Activated CD4-positive, alpha-beta T cell treated with anti-CD3 and anti-CD28 coated beads, Interleukin-2, Interleukin-6, amounts not matched to agents 100 ng/mL and 50 ng/mL, durations not matched to agents 16 hours and 8 hours (primary cell): Measurements from ENCODE around the gene CORO2B.

ENCODE experiments used
- DNase-seq: peaks from one replicate; pipeline ENCODE4 v3.0.0-alpha.2; 2020

Gene CORO2B

GRCh38 chr15:68706256-68706655 lies 127.5 kb downstream of the CORO2B start:
- no peak for DNase-seq

GRCh38 chr15:68706931-68707330 lies 128.1 kb downstream of the CORO2B start:
- DNase-seq: no peak

DNA sequence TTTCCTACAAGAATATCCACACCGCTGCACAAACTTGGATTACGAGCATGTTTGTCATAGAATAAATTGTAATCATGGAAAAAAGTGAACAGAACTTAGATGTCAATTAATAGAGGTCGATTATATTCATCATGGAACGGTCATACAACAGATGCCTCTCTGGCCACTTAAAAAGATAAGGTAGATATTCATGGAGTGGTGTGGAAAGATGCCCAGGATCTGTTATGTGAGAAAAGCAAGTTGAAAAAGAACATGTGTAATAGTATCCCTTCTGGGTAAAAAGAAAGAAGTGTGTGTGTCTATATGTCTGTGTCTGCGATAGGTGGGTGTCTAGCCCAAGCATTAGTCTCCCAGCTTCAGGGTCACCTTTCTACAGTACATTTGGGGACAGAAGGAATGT lies 128.6 kb downstream of the CORO2B start:
- DNase-seq: no peak

- no peak for DNase-seq
Measured at GRCh38 chr15:68709876-68710275, 131.1 kb downstream of the CORO2B start.

GRCh38 chr15:68710536-68710935 lies 131.7 kb downstream of the CORO2B start:
- no peak for DNase-seq

GRCh38 chr15:68711406-68711805 lies 132.6 kb downstream of the CORO2B start:
- DNase-seq: no peak

GRCh38 chr15:68712886-68713285 lies 134.1 kb downstream of the CORO2B start:
- no peak for DNase-seq

DNA sequence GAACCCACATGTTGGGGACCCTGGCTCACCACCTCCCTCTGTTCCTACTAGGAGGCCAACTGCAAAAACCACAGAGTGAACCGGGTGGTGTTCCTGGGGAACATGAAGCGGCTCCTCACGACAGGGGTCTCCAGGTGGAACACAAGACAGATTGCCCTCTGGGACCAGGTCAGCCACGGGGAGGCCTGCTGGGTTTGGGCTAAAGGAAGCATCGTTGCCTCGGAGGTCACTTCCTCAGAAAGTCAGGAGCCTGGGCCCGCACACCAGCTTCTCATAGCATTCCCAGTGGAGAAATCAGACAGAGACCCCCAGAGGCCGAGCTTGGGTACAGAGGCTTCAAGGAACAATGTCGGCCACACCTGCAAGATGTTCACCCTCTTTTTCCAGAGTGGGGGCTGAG lies 135.1 kb downstream of the CORO2B start:
- DNase-seq: no peak

- no peak for DNase-seq
Measured at GRCh38 chr15:68715111-68715510, 136.3 kb downstream of the CORO2B start.

DNA sequence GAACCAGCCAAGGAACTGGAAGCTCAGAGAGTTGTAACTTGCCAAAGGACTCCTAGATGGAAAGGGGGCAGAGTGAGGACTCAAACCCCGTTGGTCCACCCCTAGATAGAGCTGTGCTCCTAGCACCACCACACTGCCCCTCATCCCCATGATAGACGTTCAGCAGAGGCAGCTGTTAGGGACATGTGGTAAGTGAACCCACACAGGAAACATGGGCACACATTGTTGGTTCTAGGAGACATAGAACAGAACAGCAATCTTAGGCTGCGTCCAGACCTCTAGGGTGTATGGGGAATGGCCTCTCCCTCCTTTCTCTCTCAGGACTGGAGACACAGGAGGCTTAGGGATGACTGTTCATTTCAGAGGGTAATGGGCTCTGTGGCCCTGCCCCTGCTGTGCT lies 139.2 kb downstream of the CORO2B start:
- no peak for DNase-seq

DNA sequence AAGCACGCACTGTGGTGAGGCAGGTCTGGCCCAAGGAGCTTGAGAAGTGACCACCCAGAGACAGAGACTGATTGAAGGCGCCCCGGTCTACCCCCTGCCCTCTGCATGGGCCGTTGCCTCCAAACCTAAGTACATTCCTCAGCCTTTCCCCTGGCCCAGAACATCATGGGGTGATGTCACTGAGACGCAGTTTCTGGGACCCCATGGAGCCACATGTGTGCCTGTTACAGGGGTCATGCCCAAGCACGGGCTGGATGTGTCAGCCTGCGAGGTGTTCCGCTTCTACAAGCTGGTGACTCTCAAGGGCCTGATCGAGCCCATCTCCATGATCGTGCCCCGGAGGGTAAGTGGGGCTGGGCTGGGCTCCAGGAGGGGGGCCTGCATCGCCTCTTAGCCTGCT lies 139.7 kb downstream of the CORO2B start:
- no peak for DNase-seq

DNA sequence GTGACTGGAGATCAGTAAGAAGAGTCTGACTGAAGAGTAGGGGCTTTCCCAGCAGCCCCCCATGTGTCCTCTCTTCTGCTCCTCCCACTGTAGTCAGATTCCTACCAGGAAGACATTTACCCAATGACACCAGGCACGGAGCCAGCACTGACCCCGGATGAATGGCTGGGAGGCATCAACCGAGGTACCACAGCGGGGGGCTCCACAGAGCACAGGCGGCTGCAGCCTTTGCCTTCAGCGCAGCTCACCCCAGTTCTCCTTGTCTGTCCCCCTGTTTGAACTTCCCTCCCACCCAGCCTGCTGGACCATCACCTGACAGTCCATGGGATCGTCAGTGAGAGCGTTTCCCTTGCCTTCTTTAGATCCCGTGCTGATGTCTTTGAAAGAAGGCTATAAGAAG lies 140.3 kb downstream of the CORO2B start:
- DNase-seq: no peak

GRCh38 chr15:68719672-68720071 lies 140.9 kb downstream of the CORO2B start:
- no peak for DNase-seq

DNA sequence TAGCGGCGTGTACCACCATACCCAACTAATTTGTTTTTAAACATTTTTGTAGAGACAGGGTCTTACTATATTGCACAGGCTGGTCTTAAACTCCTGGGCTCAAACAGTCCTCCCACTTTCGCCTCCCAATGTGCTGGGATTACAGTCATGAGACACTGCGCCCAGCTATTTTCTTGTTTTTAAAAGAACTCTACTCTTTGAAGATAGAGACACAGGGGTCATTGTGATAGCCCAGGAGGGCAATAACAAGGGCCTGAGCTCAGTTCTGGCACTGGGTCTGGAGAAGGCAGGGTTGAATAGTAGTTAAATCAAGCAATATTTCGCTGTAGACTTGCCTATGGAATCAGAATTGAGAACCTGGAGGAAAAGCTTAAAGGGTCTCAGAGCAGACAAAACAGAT lies 143.1 kb downstream of the CORO2B start:
- no peak for DNase-seq

DNA sequence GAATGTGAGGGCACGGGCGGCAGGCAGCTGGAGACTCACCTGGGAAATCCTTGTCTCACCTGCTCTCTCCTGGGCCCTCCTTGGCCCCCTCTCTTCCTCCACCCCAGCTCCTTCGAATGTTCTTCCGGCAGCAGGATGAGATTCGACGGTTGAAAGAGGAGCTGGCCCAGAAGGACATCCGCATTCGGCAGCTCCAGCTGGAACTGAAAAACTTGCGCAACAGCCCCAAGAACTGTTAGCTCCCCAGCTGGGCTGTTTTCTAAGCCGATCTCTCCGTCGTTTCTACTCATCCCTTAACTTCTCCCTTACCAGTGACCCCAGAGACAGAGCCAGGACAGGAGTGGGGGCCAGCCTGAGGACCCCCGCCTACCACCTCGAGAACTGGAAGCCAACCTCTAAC lies 146.9 kb downstream of the CORO2B start:
- no peak for DNase-seq

GRCh38 chr15:68726246-68726645 lies 147.5 kb downstream of the CORO2B start:
- DNase-seq: no peak

DNA sequence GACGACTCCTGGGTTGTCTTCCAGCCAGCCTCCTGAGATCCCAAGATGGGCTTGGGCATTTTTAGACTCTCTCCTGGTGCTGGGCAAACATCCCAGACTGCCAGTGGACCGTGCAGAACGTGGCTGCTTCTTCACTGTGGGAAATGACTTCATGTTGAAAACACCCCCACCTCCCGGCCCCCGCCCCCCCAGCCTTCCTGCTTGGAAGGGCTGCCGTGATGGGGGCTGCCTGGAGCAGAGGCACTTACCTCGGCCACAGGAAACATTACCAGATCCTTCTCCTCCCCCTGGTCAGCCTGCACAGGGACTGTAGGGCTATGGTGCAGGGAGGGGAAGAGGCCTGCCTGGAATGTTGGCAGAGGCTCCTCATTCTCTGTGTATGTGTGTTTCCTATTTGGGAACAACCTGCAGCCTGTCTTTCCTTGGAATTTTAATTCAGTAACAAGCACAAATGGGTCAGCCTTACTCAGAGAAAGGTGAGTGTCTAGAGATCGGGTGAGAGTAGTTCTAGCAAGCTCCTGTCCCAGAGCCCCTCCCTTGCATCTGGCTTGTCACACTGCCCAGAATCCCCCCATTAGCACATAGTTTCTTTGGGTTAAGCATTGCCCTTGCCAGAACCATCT lies 151.1 kb downstream of the CORO2B start:
- no peak for DNase-seq

DNA sequence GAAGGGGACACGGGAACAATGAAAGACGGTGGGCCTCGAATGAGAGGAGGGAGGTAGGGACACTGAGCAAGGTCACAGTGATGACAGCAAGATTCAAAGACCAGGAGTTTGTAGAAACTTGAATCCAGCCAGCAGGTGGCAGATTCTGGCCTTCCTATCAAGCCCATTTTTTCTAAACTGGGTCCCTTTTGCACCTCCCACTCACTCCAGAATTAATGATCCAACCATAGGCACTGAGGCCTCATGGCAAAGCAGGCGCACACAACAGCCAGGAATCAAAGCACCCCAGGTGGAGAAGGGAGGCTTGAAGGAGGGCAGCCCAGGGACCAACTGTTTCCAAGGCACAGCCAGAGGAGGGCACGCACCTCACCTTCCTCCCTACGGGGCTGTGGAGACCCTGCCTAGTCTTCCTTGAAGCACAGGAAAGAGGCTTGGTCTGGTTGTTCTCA lies 151.7 kb downstream of the CORO2B start:
- peak; percentile 16 for DNase-seq

GRCh38 chr15:68730976-68731897 lies 152.4 kb downstream of the CORO2B start:
- no peak for DNase-seq

DNA sequence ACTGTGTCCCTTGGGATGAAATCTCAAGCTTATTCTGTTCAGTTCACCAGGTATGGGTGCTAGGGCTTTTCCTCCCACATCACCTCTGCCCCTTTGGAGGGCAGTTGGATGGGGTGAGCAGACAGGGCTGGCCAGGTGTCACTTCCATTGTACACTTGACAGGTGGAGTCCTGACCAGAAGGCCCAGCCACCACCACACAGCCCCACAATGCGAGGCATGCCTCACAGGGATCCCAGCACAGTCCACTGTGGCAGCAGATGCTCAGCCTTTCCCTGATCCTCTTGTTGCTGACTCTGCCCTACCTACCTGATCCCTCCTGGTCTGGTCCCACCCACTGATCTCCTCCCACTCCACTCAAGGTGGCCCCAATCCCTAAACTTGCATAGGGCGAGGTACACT lies 153.7 kb downstream of the CORO2B start:
- no peak for DNase-seq

DNA sequence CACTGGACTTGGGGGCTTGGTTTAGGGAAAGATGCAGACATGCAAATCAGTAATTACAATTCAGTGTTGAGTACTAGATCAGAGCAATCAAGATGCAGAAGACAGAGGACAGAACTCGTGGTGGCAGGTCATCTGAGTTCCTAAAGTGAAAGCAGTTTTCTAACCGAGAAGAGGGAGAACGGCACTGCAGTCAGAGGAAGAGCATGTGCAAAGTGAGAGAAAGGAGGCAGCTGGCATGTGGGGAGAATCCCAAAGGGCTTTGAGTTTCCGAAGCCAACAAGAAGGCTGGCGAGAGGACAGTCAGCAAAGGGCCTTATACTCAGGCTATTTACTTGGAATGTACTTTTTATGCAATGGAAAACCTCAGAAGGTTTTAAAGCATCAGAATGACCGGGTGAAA lies 154.9 kb downstream of the CORO2B start:
- no peak for DNase-seq

- no peak for DNase-seq
Measured at GRCh38 chr15:68734352-68734751, 155.6 kb downstream of the CORO2B start.

DNA sequence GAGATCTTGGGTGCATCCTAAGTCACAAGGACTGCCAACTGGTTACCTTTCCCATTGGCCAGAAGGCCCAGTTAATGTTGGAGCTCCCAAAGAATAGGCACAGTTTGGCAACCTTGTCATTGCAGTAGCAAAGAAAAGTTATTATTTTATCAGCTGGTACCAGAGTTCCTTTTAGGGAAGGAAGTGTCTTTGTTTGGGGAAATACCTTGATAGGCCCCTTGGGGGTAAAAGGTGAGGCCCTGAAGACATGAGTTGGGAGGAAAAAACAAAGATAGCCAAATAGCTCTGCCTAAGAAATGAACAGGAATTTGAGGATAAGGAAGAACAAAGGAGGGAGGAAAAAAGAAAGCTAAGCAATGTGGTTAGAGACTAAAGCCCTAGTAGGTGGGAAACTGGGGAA lies 156.1 kb downstream of the CORO2B start:
- no peak for DNase-seq

DNA sequence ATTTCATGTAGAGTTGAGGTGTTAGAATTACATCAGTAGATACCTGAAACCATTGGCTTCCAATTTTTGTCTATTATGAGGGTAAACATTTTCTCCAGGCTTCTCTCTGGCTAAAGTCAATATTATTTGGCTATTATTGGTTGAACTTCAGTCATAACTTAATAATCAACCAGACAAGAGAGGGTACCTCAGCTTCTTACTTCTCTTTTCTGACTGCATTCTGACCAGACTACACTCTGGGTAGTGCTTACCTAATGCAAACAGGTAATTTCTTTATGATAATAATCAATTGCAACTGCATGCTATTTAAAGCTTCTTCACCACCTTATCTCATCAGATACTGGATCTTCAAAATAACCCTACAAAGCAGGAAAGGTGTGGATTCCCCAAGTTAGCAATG lies 156.8 kb downstream of the CORO2B start:
- no peak for DNase-seq
